Retinal pigment epithelial cell (primary cell): ENCODE data around the gene IFTAP.
A peak's percentile ranks its signal among the peaks of the same experiment; 100 is the strongest.

Experiments
- DNase-seq: peaks from one replicate; pipeline ENCODE4 v3.0.0-alpha.2; 2010; ENCODE audit warnings: low read depth
- H3K4me3 ChIP-seq: 2 replicates; pipeline ENCODE4 v1.5.1; 2011; ENCODE audit warnings: mild to moderate bottlenecking, low read length, control low read depth, moderate library complexity
- CTCF ChIP-seq: conservative IDR thresholded peaks from 2 replicates; pipeline ENCODE4 v1.5.1; 2011; ENCODE audit warnings: low read depth, low read length, control low read depth, inconsistent platforms

The IFTAP gene

GRCh38 chr11:36622431-36623136, 28.3 kb downstream of the IFTAP start:
- no peak overlapping the region for H3K4me3 ChIP-seq
- TF ChIP-seq CTCF = peak; percentile 87
- DNase-seq = no peak

GRCh38 chr11:36623494-36623893, 29.2 kb downstream of the IFTAP start:
- no peak for DNase-seq

GRCh38 chr11:36627006-36627405, 32.7 kb downstream of the IFTAP start:
- TF ChIP-seq CTCF = no peak
- no peak for DNase-seq
- no peak overlapping the region for H3K4me3 ChIP-seq

More at GRCh38 chr11:36623494-36623893, 29.2 kb downstream of the IFTAP start:
- no peak overlapping the region for H3K4me3 ChIP-seq
- TF ChIP-seq CTCF = no peak

- DNase-seq = no peak
These were observed 33.2 kb downstream of the IFTAP start for GRCh38 chr11:36627471-36627870.

GRCh38 chr11:36628141-36628540, 33.8 kb downstream of the IFTAP start:
- no peak for DNase-seq
- no peak overlapping the region for H3K4me3 ChIP-seq

More at GRCh38 chr11:36627471-36627870, 33.2 kb downstream of the IFTAP start:
- TF ChIP-seq CTCF = no peak
- no peak overlapping the region for H3K4me3 ChIP-seq

GRCh38 chr11:36628765-36629244, 34.5 kb downstream of the IFTAP start:
- no peak for TF ChIP-seq CTCF
- no peak overlapping the region for H3K4me3 ChIP-seq
- DNase-seq = no peak

More at GRCh38 chr11:36628141-36628540, 33.8 kb downstream of the IFTAP start:
- no peak for TF ChIP-seq CTCF

GRCh38 chr11:36631774-36632173, 37.5 kb downstream of the IFTAP start:
- H3K4me3 ChIP-seq = no peak overlapping the region
- no peak for TF ChIP-seq CTCF
- DNase-seq = no peak
